Activated CD4-positive, alpha-beta T cell treated with anti-CD3 and anti-CD28 coated beads, Interleukin-2, Interleukin-6, amounts not matched to agents 100 ng/mL and 50 ng/mL, durations not matched to agents 16 hours and 8 hours (primary cell): ENCODE results near the gene NCKAP5.
"Not testable (repeated sequence)": the region's sequence is repeated elsewhere in the genome, so short reads cannot be mapped to it uniquely, and the experiment has no call there.

Source experiments
- DNase-seq: peaks from one replicate; pipeline ENCODE4 v3.0.0-alpha.2; 2020

Gene NCKAP5

GRCh38 chr2:132726155-132726554, 842.1 kb downstream of the NCKAP5 start:
- DNase-seq = no peak

GRCh38 chr2:132725748-132726147, 842.5 kb downstream of the NCKAP5 start:
- DNase-seq = no peak

- no peak for DNase-seq
Observed at GRCh38 chr2:132725148-132725547, 843.1 kb downstream of the NCKAP5 start.

GRCh38 chr2:132721938-132722337, 846.3 kb downstream of the NCKAP5 start:
- no peak for DNase-seq

- no peak for DNase-seq
Observed at GRCh38 chr2:132720393-132720792, 847.9 kb downstream of the NCKAP5 start.

- no peak for DNase-seq
Observed at GRCh38 chr2:132719480-132719879, 848.8 kb downstream of the NCKAP5 start.

GRCh38 chr2:132716954-132717353, 851.3 kb downstream of the NCKAP5 start:
- no peak for DNase-seq

- no peak for DNase-seq
Observed at GRCh38 chr2:132715386-132716351, 852.6 kb downstream of the NCKAP5 start.

GRCh38 chr2:132703396-132703795, 864.9 kb downstream of the NCKAP5 start:
- DNase-seq = no peak

- no peak for DNase-seq
Observed at GRCh38 chr2:132701810-132702209, 866.5 kb downstream of the NCKAP5 start.

GRCh38 chr2:132699802-132700201, 868.5 kb downstream of the NCKAP5 start:
- DNase-seq = not testable (repeated sequence)

GRCh38 chr2:132698347-132698746, 869.9 kb downstream of the NCKAP5 start:
- DNase-seq = not testable (repeated sequence)

- no peak for DNase-seq
Observed at GRCh38 chr2:132697556-132698205, 870.6 kb downstream of the NCKAP5 start.

- no peak for DNase-seq
Observed at GRCh38 chr2:132692816-132693215, 875.4 kb downstream of the NCKAP5 start.

- DNase-seq = no peak
Observed at GRCh38 chr2:132691556-132691955, 876.7 kb downstream of the NCKAP5 start.

- DNase-seq = no peak
Observed at GRCh38 chr2:132690664-132691303, 877.5 kb downstream of the NCKAP5 start.

- no peak for DNase-seq
Observed at GRCh38 chr2:132681766-132682165, 886.5 kb downstream of the NCKAP5 start.

- DNase-seq = no peak
Observed at GRCh38 chr2:132680544-132680943, 887.7 kb downstream of the NCKAP5 start.

GRCh38 chr2:132678483-132678882, 889.8 kb downstream of the NCKAP5 start:
- DNase-seq = no peak

GRCh38 chr2:132677661-132678060, 890.6 kb downstream of the NCKAP5 start:
- no peak for DNase-seq

GRCh38 chr2:132676999-132677398, 891.3 kb downstream of the NCKAP5 start:
- DNase-seq = no peak

- no peak for DNase-seq
Observed at GRCh38 chr2:132671151-132671835, 897.0 kb downstream of the NCKAP5 start.
